Osteoblast (primary cell): Measurements from ENCODE around the gene COL5A2. TPM values are rescaled to one million over a fixed set of nuclear protein-coding genes. Genes with fewer than 3 reads are reported as not detected.

Experiments
- DNase-seq: peaks from one replicate; pipeline ENCODE4 v3.0.0; 2011; ENCODE audit warnings: low spot score, mixed read lengths; ENCODE audit not compliant: insufficient read length; ENCODE audit errors: missing footprints
- H2AFZ ChIP-seq: 2 replicates; pipeline ENCODE4 v1.6.0; 2011; ENCODE audit warnings: mild to moderate bottlenecking, low read length
- H3K27ac ChIP-seq: 2 replicates; pipeline ENCODE4 v1.5.1; 2011; ENCODE audit warnings: mild to moderate bottlenecking, low read depth, low read length, moderate library complexity
- H3K27me3 ChIP-seq: 2 replicates; pipeline ENCODE4 v1.6.0; 2012; ENCODE audit warnings: mild to moderate bottlenecking, control low read depth, inconsistent platforms, low read length, moderate library complexity; ENCODE audit not compliant: insufficient read depth
- H3K36me3 ChIP-seq: 2 replicates; pipeline ENCODE4 v1.5.1; 2011; ENCODE audit warnings: mild to moderate bottlenecking, low read length, control low read depth, moderate library complexity; ENCODE audit not compliant: insufficient read depth
- H3K4me1 ChIP-seq: 2 replicates; pipeline ENCODE4 v1.5.1; 2011; ENCODE audit warnings: mild to moderate bottlenecking, low read length, control low read depth, moderate library complexity; ENCODE audit not compliant: insufficient read depth
- H3K4me2 ChIP-seq: 2 replicates; pipeline ENCODE4 v1.6.0; 2011; ENCODE audit warnings: mild to moderate bottlenecking, low read length; ENCODE audit not compliant: insufficient read depth
- H3K4me3 ChIP-seq: fragments of 200-600 bp; sonication (generic); 3 replicates; pipeline ENCODE4 v1.5.1; 2012; ENCODE audit warnings: mild to moderate bottlenecking, low read length, inconsistent platforms; ENCODE audit not compliant: insufficient read depth
- H3K79me2 ChIP-seq: 2 replicates; pipeline ENCODE4 v1.6.0; 2012; ENCODE audit warnings: mild to moderate bottlenecking, low read length, control low read depth, inconsistent platforms; ENCODE audit not compliant: insufficient read depth
- H3K9me3 ChIP-seq: 2 replicates; pipeline ENCODE4 v1.5.1; 2011; ENCODE audit warnings: low read depth, low read length, control low read depth
- H4K20me1 ChIP-seq: 2 replicates; pipeline ENCODE4 v1.6.0; 2012; ENCODE audit warnings: mild to moderate bottlenecking, low read length, control low read depth; ENCODE audit not compliant: insufficient read depth
- total RNA-seq: library from RNA; depleted of rRNA; stranded (reverse); fragments of >200 nt; gene quantifications from 2 replicates; pipeline ENCODE4 v1.2.3, GENCODE V29; 2012
- TF ChIP-seq, protein P1 (sequence below): IDR thresholded peaks from 2 replicates; pipeline ENCODE4 v1.5.1; 2011; ENCODE audit warnings: mild to moderate bottlenecking, low read depth, low read length, moderate library complexity; ENCODE audit errors: extremely low read depth

COL5A2 gene
- total RNA-seq, 1 donor: 879 TPM

DNA sequence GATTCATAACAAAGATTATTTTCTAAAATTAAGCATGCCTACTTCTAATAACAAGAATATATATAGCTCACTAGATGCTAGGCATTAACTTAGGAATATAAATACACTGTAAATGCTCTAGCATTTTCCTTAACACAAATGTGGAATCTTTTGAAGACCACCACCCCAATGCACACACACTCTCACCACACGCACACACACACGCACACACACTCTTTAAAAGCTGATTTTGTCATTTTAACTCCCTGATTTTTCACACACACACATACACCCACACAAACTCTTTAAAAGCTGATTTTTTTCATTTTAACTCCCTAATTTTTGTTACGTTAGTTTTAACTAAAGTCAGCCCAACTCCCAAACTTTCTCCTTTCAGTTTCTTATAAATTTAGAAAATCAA lies 3.0 kb downstream of the COL5A2 start:
- H3K4me2 ChIP-seq: peak overlapping the region; percentile 84

DNA sequence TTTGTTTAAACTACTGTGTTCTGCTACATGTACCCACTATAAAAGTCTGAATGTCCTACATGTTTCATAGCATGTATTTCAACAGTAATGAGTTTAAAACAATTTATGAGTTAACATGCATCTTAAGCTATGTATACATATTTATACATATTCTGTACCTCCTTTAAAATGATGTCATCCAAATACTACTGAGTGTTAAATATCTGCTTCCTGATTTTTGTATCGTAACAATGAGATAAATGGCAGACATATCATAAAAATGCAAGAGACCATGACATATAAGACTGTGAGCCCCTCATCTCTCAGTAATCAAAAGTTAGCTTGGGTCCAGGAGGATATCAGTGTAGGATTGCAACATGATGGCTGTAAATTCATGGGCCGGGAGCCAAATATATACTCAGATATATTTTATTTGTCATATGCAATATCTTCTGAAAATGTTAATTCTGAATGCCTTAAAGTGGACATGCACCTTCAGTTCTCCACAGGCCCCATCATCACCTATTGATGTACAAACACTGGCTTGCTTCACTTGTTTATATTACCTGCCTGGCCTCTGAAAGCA lies 3.6 kb downstream of the COL5A2 start:
- H3K9me3 ChIP-seq: no peaks in the 10 kb centered on the region
- TF ChIP-seq, protein P1, sequence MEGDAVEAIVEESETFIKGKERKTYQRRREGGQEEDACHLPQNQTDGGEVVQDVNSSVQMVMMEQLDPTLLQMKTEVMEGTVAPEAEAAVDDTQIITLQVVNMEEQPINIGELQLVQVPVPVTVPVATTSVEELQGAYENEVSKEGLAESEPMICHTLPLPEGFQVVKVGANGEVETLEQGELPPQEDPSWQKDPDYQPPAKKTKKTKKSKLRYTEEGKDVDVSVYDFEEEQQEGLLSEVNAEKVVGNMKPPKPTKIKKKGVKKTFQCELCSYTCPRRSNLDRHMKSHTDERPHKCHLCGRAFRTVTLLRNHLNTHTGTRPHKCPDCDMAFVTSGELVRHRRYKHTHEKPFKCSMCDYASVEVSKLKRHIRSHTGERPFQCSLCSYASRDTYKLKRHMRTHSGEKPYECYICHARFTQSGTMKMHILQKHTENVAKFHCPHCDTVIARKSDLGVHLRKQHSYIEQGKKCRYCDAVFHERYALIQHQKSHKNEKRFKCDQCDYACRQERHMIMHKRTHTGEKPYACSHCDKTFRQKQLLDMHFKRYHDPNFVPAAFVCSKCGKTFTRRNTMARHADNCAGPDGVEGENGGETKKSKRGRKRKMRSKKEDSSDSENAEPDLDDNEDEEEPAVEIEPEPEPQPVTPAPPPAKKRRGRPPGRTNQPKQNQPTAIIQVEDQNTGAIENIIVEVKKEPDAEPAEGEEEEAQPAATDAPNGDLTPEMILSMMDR: no peak
- H3K36me3 ChIP-seq: peaks cover 25% of the 10 kb centered on the region
- H3K79me2 ChIP-seq: peaks cover 94% of the 10 kb centered on the region
- peak overlapping the region; percentile 84 for H3K4me2 ChIP-seq
- DNase-seq: no peak
- no peaks in the 10 kb centered on the region for H3K27me3 ChIP-seq
- H4K20me1 ChIP-seq: peaks cover 30% of the 10 kb centered on the region
- H3K27ac ChIP-seq: peak overlapping the region; percentile 83
- peak overlapping the region; percentile 81 for H3K4me3 ChIP-seq
- no peak overlapping the region for H2AFZ ChIP-seq
- peaks cover 36% of the 10 kb centered on the region for H3K4me1 ChIP-seq

More for the DNA sequence above, 3.0 kb downstream of the COL5A2 start:
- Histone ChIP-seq H3K36me3 (peaks cover 19% of the 10 kb centered on the region), H3K4me3 (peak overlapping the region; percentile 81), H4K20me1 (peaks cover 25% of the 10 kb centered on the region), H3K4me1 (peaks cover 30% of the 10 kb centered on the region), H2AFZ (no peak overlapping the region), H3K9me3 (no peaks in the 10 kb centered on the region), H3K27ac (peak overlapping the region; percentile 83), H3K27me3 (no peaks in the 10 kb centered on the region), H3K79me2 (peaks cover 88% of the 10 kb centered on the region)
- no peak for DNase-seq
- TF ChIP-seq, protein P1: no peak

DNA sequence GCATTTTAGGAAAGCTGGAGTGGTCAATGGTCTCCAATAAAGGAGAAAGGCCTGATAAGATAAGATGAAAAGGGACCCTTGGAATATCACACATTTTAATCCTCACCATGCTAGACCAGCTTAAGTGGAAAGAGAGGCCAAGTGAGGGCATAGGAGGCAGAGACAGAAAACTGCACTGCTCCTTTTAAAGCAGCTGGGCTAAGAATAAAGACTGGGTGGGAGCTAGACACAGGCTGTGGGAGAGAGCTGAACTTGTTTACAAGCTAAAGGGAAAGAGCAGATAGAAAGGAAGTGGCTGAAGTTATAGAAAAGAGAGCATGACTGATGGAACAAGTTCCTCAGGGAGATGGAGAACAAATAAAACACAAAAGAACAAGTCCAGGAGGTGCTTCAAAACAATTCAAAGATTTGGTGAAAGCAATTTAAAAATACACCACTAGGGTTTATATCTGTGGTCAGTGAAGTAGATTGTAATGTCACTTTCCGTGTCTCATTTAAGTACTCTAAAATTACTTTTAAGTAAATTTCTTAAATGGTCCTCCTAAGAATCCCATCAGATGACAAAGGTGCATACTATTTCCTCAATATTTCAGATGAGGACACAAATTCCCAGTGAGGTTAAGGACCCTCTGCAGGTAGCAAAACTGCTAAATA lies 7.5 kb downstream of the COL5A2 start:
- no peak for DNase-seq
- peaks cover 32% of the 10 kb centered on the region for H4K20me1 ChIP-seq
- no peak overlapping the region for H3K4me3 ChIP-seq
- H2AFZ ChIP-seq: no peak overlapping the region
- peak overlapping the region; percentile 2 for H3K27ac ChIP-seq
- H3K36me3 ChIP-seq: peaks cover 27% of the 10 kb centered on the region
- no peaks in the 10 kb centered on the region for H3K27me3 ChIP-seq
- H3K79me2 ChIP-seq: peaks cover 97% of the 10 kb centered on the region
- peaks cover 55% of the 10 kb centered on the region for H3K4me1 ChIP-seq
- H3K4me2 ChIP-seq: no peak overlapping the region
- TF ChIP-seq, protein P1: peak; percentile 24
- no peaks in the 10 kb centered on the region for H3K9me3 ChIP-seq

DNA sequence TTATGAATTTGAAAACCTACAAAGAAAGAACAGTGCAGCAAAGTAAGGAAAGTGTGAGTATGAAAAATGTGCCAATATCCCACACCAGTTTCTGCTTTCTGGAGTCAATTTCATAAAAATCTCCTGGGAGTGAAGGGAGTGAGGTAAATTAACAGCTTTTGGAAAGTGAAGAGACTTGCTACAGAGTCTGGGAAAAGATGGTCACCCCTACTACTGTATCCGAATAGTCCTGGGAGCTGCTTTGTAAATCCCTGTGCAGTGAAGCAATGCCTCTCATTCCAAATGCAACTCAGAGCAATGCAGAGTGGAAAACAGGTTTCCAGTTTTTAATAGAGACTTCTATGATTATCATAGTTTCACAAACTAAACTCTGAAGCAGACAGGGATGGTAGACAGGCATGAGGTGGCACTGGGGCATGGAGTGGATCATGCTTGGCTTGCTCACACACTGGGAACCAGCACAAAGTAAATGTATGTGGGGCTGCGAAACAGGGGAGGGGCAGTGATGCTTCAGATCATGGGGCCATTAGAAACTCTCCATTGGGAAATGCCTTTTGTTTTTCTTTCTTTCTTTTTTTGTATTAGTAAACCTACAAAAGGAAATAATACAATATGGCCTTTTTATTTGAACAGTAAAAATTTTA lies 10.6 kb downstream of the COL5A2 start:
- Histone ChIP-seq H2AFZ (no peak overlapping the region), H3K4me3 (no peak overlapping the region), H3K4me1 (peaks cover 71% of the 10 kb centered on the region), H3K27me3 (no peaks in the 10 kb centered on the region), H3K79me2 (peaks cover 88% of the 10 kb centered on the region), H4K20me1 (peaks cover 33% of the 10 kb centered on the region), H3K27ac (peak overlapping the region; percentile 73), H3K9me3 (no peaks in the 10 kb centered on the region), H3K36me3 (peaks cover 19% of the 10 kb centered on the region), H3K4me2 (peak overlapping the region; percentile 4)
- no peak for DNase-seq
- TF ChIP-seq, protein P1: no peak
